ENCODE measurements around the gene SYNGR3.

The SYNGR3 gene

DNA sequence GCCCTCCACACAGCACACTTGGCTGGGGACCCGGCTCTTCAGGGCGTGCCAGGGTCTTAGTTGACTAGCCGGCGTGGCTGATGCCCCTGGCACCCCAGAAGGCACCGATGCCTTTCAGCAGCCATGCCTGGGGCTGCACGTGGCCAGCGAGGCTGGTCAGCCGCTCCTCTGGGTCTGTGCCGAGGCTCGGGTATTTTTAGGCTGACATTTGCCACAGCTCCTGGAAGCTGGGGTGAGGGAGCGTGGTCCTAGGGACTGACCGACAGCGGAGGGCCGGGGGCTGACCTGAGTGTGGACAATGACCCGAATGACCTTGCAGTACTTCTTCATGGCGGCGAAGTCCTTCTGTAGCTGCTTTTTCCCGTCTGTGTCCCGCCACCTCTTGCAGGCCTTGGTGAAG lies 39.2 kb upstream of the SYNGR3 start:
- TF ChIP-seq, protein P1, sequence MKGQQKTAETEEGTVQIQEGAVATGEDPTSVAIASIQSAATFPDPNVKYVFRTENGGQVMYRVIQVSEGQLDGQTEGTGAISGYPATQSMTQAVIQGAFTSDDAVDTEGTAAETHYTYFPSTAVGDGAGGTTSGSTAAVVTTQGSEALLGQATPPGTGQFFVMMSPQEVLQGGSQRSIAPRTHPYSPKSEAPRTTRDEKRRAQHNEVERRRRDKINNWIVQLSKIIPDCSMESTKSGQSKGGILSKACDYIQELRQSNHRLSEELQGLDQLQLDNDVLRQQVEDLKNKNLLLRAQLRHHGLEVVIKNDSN (IDR thresholded peaks at IDR 0.05), result no peak
- TF ChIP-seq RAD21 (IDR thresholded peaks at IDR 0.05; ENCODE audit: low read depth) (no peak), ZBTB7A (IDR thresholded peaks at IDR 0.05; ENCODE audit: low read depth) (no peak), EP300 (IDR thresholded peaks at IDR 0.05; ENCODE audit: borderline replicate concordance) (no peak), TCF12 (IDR thresholded peaks at IDR 0.05; ENCODE audit: low read depth) (no peak), TEAD4 (IDR thresholded peaks at IDR 0.05) (no peak), CREB1 (IDR thresholded peaks at IDR 0.05; ENCODE audit: low read depth) (no peak), YY1 (IDR thresholded peaks at IDR 0.05; ENCODE audit: low read depth) (no peak), EGR1 (IDR thresholded peaks at IDR 0.05) (no peak), NFIC (IDR thresholded peaks at IDR 0.05) (no peak), CEBPB (IDR thresholded peaks at IDR 0.05) (no peak), TAF1 (IDR thresholded peaks at IDR 0.05; ENCODE audit: low read depth) (no peak), FOXM1 (IDR thresholded peaks at IDR 0.05; ENCODE audit: borderline replicate concordance, low read depth) (no peak)
- TF ChIP-seq, protein P2, sequence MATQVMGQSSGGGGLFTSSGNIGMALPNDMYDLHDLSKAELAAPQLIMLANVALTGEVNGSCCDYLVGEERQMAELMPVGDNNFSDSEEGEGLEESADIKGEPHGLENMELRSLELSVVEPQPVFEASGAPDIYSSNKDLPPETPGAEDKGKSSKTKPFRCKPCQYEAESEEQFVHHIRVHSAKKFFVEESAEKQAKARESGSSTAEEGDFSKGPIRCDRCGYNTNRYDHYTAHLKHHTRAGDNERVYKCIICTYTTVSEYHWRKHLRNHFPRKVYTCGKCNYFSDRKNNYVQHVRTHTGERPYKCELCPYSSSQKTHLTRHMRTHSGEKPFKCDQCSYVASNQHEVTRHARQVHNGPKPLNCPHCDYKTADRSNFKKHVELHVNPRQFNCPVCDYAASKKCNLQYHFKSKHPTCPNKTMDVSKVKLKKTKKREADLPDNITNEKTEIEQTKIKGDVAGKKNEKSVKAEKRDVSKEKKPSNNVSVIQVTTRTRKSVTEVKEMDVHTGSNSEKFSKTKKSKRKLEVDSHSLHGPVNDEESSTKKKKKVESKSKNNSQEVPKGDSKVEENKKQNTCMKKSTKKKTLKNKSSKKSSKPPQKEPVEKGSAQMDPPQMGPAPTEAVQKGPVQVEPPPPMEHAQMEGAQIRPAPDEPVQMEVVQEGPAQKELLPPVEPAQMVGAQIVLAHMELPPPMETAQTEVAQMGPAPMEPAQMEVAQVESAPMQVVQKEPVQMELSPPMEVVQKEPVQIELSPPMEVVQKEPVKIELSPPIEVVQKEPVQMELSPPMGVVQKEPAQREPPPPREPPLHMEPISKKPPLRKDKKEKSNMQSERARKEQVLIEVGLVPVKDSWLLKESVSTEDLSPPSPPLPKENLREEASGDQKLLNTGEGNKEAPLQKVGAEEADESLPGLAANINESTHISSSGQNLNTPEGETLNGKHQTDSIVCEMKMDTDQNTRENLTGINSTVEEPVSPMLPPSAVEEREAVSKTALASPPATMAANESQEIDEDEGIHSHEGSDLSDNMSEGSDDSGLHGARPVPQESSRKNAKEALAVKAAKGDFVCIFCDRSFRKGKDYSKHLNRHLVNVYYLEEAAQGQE (IDR thresholded peaks at IDR 0.05; ENCODE audit: low read depth), result no peak
- TF ChIP-seq, protein P3, sequence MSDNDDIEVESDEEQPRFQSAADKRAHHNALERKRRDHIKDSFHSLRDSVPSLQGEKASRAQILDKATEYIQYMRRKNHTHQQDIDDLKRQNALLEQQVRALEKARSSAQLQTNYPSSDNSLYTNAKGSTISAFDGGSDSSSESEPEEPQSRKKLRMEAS (IDR thresholded peaks at IDR 0.05), result no peak

DNA sequence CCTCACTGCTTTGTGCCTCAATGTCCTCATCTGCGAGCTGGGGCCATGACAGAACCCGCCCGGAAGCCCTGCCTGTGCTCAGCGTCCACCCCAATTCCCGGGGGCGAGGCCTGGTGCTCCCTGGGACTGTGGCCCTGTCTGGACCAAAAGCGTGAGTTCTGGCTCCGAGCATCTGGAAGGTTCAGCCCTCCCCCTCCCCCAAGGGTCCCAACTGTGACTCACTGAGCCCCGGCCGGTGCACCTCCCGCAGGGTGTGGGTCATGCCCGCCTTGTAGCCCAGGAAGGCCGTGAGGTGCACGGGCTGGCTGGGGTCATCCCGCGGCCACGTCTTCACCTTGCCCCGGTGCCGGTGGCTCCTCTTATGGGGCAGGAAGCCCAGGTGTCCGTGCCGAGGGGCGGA lies 36.0 kb upstream of the SYNGR3 start:
- TF ChIP-seq RAD21 (IDR thresholded peaks at IDR 0.05; ENCODE audit: low read depth) (no peak), YY1 (IDR thresholded peaks at IDR 0.05; ENCODE audit: low read depth) (no peak), CREB1 (IDR thresholded peaks at IDR 0.05; ENCODE audit: low read depth) (no peak), TEAD4 (IDR thresholded peaks at IDR 0.05) (no peak), TAF1 (IDR thresholded peaks at IDR 0.05; ENCODE audit: low read depth) (no peak), ZBTB7A (IDR thresholded peaks at IDR 0.05; ENCODE audit: low read depth) (no peak), NFIC (IDR thresholded peaks at IDR 0.05) (no peak), CEBPB (IDR thresholded peaks at IDR 0.05) (no peak), TCF12 (IDR thresholded peaks at IDR 0.05; ENCODE audit: low read depth) (no peak), FOXM1 (IDR thresholded peaks at IDR 0.05; ENCODE audit: borderline replicate concordance, low read depth) (no peak), EGR1 (IDR thresholded peaks at IDR 0.05) (no peak)
- TF ChIP-seq, protein P3 (IDR thresholded peaks at IDR 0.05), result no peak
- TF ChIP-seq, protein P1 (IDR thresholded peaks at IDR 0.05), result no peak
- TF ChIP-seq, protein P2 (IDR thresholded peaks at IDR 0.05; ENCODE audit: low read depth), result no peak

DNA sequence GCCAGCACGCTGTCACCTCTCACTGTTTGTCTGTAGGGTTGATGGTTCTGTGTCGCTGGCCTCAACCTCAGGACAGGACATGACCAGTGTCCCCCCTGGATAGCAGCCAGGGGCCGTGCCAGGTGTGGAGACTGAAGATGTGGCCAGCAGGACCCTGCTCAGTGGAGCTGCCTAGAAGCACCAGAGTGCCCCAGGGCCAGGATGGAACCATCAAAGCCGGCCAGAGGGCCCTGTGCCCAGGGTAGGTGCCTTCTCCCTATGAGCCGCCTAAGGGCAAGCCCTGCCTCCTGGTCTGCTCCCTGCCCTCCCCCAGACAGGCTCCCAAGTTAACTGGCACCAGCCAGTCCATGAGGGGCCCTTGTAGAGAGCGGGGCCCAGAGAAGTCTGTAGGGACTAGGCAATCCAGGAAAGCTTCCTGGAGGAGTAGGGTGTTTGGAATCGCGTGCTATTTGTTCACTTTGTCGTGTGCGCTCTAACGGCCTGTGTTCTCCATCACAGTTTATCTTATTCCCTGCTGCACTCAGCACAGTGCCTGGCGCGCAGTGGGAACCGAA lies 31.0 kb upstream of the SYNGR3 start:
- TF ChIP-seq, protein P3 (IDR thresholded peaks at IDR 0.05), result no peak
- TF ChIP-seq EGR1 (IDR thresholded peaks at IDR 0.05) (no peak), ZBTB7A (IDR thresholded peaks at IDR 0.05; ENCODE audit: low read depth) (no peak), RAD21 (IDR thresholded peaks at IDR 0.05; ENCODE audit: low read depth) (no peak), FOXM1 (IDR thresholded peaks at IDR 0.05; ENCODE audit: borderline replicate concordance, low read depth) (no peak), EP300 (IDR thresholded peaks at IDR 0.05; ENCODE audit: borderline replicate concordance) (no peak), CEBPB (IDR thresholded peaks at IDR 0.05) (no peak), TEAD4 (IDR thresholded peaks at IDR 0.05) (no peak), TCF12 (IDR thresholded peaks at IDR 0.05; ENCODE audit: low read depth) (no peak), CREB1 (IDR thresholded peaks at IDR 0.05; ENCODE audit: low read depth) (no peak), NFIC (IDR thresholded peaks at IDR 0.05) (no peak), TAF1 (IDR thresholded peaks at IDR 0.05; ENCODE audit: low read depth) (no peak), YY1 (IDR thresholded peaks at IDR 0.05; ENCODE audit: low read depth) (no peak)
- TF ChIP-seq, protein P2 (IDR thresholded peaks at IDR 0.05; ENCODE audit: low read depth), result no peak
- TF ChIP-seq, protein P1 (IDR thresholded peaks at IDR 0.05), result no peak
